HG02798 (cell line): ENCODE measurements around the gene KDM2A.
"Not testable (repeated sequence)": the region's sequence is repeated elsewhere in the genome, so short reads cannot be mapped to it uniquely, and the experiment has no call there.

Experiments used
- ATAC-seq: cut with Tn5 transposase; IDR thresholded peaks from one replicate; pipeline ENCODE4 v1.9.1; 2021; ENCODE audit warnings: mild to moderate bottlenecking; ENCODE audit not compliant: unreplicated experiment, poor library complexity

Gene KDM2A

GRCh38 chr11:67255353-67255752 is 136.3 kb downstream of the KDM2A start:
- no peak for ATAC-seq

- no peak for ATAC-seq
Observed at GRCh38 chr11:67255864-67256263, 136.8 kb downstream of the KDM2A start.

GRCh38 chr11:67256477-67257135 is 137.5 kb downstream of the KDM2A start:
- ATAC-seq: no peak

GRCh38 chr11:67260406-67260805 is 141.3 kb downstream of the KDM2A start:
- no peak for ATAC-seq

- ATAC-seq: not testable (repeated sequence)
Observed at GRCh38 chr11:67260885-67261639, 142.0 kb downstream of the KDM2A start.

- no peak for ATAC-seq
Observed at GRCh38 chr11:67261640-67261945, 142.5 kb downstream of the KDM2A start.

- no peak for ATAC-seq
Observed at GRCh38 chr11:67261946-67262681, 143.1 kb downstream of the KDM2A start.

- ATAC-seq: no peak
Observed at GRCh38 chr11:67262731-67263675, 143.9 kb downstream of the KDM2A start.

- no peak for ATAC-seq
Observed at GRCh38 chr11:67264260-67264659, 145.2 kb downstream of the KDM2A start.

GRCh38 chr11:67264877-67265632 is 146.0 kb downstream of the KDM2A start:
- ATAC-seq: no peak

- ATAC-seq: peak; percentile 68
Observed at GRCh38 chr11:67265633-67266448, 146.8 kb downstream of the KDM2A start.

- ATAC-seq: peak; percentile 24
Observed at GRCh38 chr11:67266449-67267187, 147.6 kb downstream of the KDM2A start, which contains the start of gene GRK2. TSS of gene GRK2 (plus strand) at chr11:67266473. CDS start at chr11:67266700, 227 bp downstream.

- no peak for ATAC-seq
Observed at GRCh38 chr11:67267188-67268080, 148.4 kb downstream of the KDM2A start.

- ATAC-seq: peak; percentile 24
Observed at GRCh38 chr11:67268081-67268961, 149.3 kb downstream of the KDM2A start.

GRCh38 chr11:67268962-67269268 is 149.9 kb downstream of the KDM2A start:
- no peak for ATAC-seq
